ENCODE measurements around the gene USH2A. TPM values are rescaled to one million over a fixed set of nuclear protein-coding genes. Genes with fewer than 3 reads are reported as not detected.

Gene USH2A
- total RNA-seq, 1 experiment from 2014 or later, result not detected

- DNase-seq (ENCODE audit: low spot score), result peak; percentile 54
- no peaks in the 10 kb centered on the region for H3K9me3 ChIP-seq (ENCODE audit: low read depth, low read length, poor library complexity, severe bottlenecking)
- no TSS peak for BruUV-seq (replicated peaks)
- H3K36me3 ChIP-seq (ENCODE audit: insufficient read depth, low read length, poor library complexity, severe bottlenecking), result no peaks in the 10 kb centered on the region
- POLR2A ChIA-PET (ENCODE audit: low non-redundant PET), result interaction anchor here (0.7 kb wide), 1 partner anchor 22 kb away, joined by 5 read pairs; no protein-coding TSS in a partner anchor
- CTCF ChIA-PET, result no interaction called here
- H3K27ac ChIP-seq (ENCODE audit: low read depth, low read length, poor library complexity, severe bottlenecking), result no peak overlapping the region
- no peak overlapping the region for H3K4me3 ChIP-seq (ENCODE audit: low read depth, low read length, poor library complexity, severe bottlenecking)
- H3K4me1 ChIP-seq (ENCODE audit: insufficient read depth, low read length, poor library complexity, severe bottlenecking), result no peaks in the 10 kb centered on the region
- TF ChIP-seq, protein P1, sequence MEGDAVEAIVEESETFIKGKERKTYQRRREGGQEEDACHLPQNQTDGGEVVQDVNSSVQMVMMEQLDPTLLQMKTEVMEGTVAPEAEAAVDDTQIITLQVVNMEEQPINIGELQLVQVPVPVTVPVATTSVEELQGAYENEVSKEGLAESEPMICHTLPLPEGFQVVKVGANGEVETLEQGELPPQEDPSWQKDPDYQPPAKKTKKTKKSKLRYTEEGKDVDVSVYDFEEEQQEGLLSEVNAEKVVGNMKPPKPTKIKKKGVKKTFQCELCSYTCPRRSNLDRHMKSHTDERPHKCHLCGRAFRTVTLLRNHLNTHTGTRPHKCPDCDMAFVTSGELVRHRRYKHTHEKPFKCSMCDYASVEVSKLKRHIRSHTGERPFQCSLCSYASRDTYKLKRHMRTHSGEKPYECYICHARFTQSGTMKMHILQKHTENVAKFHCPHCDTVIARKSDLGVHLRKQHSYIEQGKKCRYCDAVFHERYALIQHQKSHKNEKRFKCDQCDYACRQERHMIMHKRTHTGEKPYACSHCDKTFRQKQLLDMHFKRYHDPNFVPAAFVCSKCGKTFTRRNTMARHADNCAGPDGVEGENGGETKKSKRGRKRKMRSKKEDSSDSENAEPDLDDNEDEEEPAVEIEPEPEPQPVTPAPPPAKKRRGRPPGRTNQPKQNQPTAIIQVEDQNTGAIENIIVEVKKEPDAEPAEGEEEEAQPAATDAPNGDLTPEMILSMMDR (conservative IDR thresholded peaks at IDR 0.05; ENCODE audit: low read depth, low read length), result peak; percentile 69
- TF ChIP-seq EZH2 (IDR thresholded peaks at IDR 0.05; ENCODE audit: borderline replicate concordance, low read depth, low read length, poor library complexity, severe bottlenecking), result no peak
- H3K27me3 ChIP-seq (replicated peaks; ENCODE audit: insufficient read depth, low read depth, low read length, poor library complexity), result peaks cover 9% of the 10 kb centered on the region
- intact Hi-C loops (cut with micrococcal nuclease; ENCODE audit: unreplicated experiment), result loop anchor here (5.0 kb wide), 1 partner anchor 68 kb away; no protein-coding TSS in a partner anchor
Observed at GRCh38 chr1:216119600-216119999, 303.6 kb downstream of the USH2A start.

DNA sequence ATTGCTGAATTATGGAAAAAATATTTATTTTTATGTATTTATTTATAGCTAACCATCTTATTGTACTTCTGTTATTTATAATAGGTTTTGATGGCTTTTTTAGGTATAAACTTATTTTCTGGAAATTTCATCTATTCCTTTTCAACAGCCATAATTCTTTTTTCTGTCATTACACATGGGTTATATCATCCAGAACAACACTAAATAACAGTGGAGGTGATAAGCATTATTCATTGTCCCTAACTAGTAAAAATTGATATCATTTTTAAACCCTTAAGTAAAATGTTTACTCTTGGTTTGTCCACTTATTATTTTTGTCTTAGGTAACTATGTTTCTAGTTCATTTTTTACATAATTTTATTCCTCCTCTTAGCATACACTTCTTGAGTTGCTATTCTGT is 309.1 kb downstream of the USH2A start:
- DNase-seq (ENCODE audit: low spot score), result no peak
- H3K27ac ChIP-seq (ENCODE audit: low read depth, low read length, poor library complexity, severe bottlenecking), result no peak overlapping the region
- H3K9me3 ChIP-seq (ENCODE audit: low read depth, low read length, poor library complexity, severe bottlenecking), result no peaks in the 10 kb centered on the region
- H3K27me3 ChIP-seq (replicated peaks; ENCODE audit: insufficient read depth, low read depth, low read length, poor library complexity), result peaks cover 23% of the 10 kb centered on the region
- H3K4me3 ChIP-seq (ENCODE audit: low read depth, low read length, poor library complexity, severe bottlenecking), result no peak overlapping the region
- TF ChIP-seq, protein P1 (conservative IDR thresholded peaks at IDR 0.05; ENCODE audit: low read depth, low read length), result no peak
- no peak for TF ChIP-seq EZH2 (IDR thresholded peaks at IDR 0.05; ENCODE audit: borderline replicate concordance, low read depth, low read length, poor library complexity, severe bottlenecking)
- no peaks in the 10 kb centered on the region for H3K4me1 ChIP-seq (ENCODE audit: insufficient read depth, low read length, poor library complexity, severe bottlenecking)
- no peaks in the 10 kb centered on the region for H3K36me3 ChIP-seq (ENCODE audit: insufficient read depth, low read length, poor library complexity, severe bottlenecking)
- BruUV-seq (replicated peaks), result no TSS peak
- intact Hi-C loops (cut with micrococcal nuclease; ENCODE audit: unreplicated experiment), result loop anchor here (5.0 kb wide), 2 partner anchors 63 to 108 kb away; no protein-coding TSS in a partner anchor
- POLR2A ChIA-PET (ENCODE audit: low non-redundant PET), result no interaction called here
- CTCF ChIA-PET, result no interaction called here

GRCh38 chr1:216113181-216113580 is 310.1 kb downstream of the USH2A start:
- CTCF ChIA-PET, result no interaction called here
- no TSS peak for BruUV-seq (replicated peaks)
- peaks cover 14% of the 10 kb centered on the region for H3K27me3 ChIP-seq (replicated peaks; ENCODE audit: insufficient read depth, low read depth, low read length, poor library complexity)
- DNase-seq (ENCODE audit: low spot score), result no peak
- H3K9me3 ChIP-seq (ENCODE audit: low read depth, low read length, poor library complexity, severe bottlenecking), result no peaks in the 10 kb centered on the region
- H3K4me1 ChIP-seq (ENCODE audit: insufficient read depth, low read length, poor library complexity, severe bottlenecking), result no peaks in the 10 kb centered on the region
- POLR2A ChIA-PET (ENCODE audit: low non-redundant PET), result no interaction called here
- H3K36me3 ChIP-seq (ENCODE audit: insufficient read depth, low read length, poor library complexity, severe bottlenecking), result no peaks in the 10 kb centered on the region
- no peak overlapping the region for H3K27ac ChIP-seq (ENCODE audit: low read depth, low read length, poor library complexity, severe bottlenecking)
- intact Hi-C loops (cut with micrococcal nuclease; ENCODE audit: unreplicated experiment), result loop anchor here (5.0 kb wide), 2 partner anchors 64 to 109 kb away; no protein-coding TSS in a partner anchor
- no peak overlapping the region for H3K4me3 ChIP-seq (ENCODE audit: low read depth, low read length, poor library complexity, severe bottlenecking)
- TF ChIP-seq, protein P1 (conservative IDR thresholded peaks at IDR 0.05; ENCODE audit: low read depth, low read length), result no peak
- no peak for TF ChIP-seq EZH2 (IDR thresholded peaks at IDR 0.05; ENCODE audit: borderline replicate concordance, low read depth, low read length, poor library complexity, severe bottlenecking)

All from A673 (cell line).